ENCODE results near the gene HOXA2. TPM values are rescaled to one million over a fixed set of nuclear protein-coding genes. Genes with fewer than 3 reads are reported as not detected.

HOXA2 gene
- total and polyA plus RNA-seq, 2 of the 8 experiments (the other 6 are each of a cell fraction or from before 2014, with no cell fraction given), result not detected

DNA sequence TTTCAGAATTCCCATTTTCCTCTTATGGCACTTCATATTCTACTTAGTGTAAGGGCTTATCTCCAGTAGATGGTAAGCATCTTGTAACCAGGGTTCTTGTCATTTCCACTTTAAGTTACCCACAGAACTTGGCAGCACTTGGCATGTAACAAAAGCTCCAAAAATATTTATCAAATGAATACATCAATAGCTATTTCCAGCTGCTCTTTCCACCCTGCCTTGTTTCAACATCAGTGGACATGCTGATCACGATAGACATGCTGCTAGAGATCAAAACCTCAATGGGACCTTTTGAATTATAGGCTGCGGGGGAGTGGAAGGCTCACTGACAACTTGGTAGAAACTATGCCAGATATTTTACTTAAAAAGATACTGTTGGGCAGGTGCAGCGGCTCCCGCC lies 39.5 kb downstream of the HOXA2 start:
- Histone ChIP-seq H2BK120ac (replicated peaks; ENCODE audit: low read depth, low read length) (no peak overlapping the region), H3K18ac (ENCODE audit: extremely low read depth, low read length) (no peak overlapping the region), H3K9ac (replicated peaks in 1 of 4; ENCODE audit: extremely low read depth in 1 of 4, low read depth in 3 of 4, low read length in 3 of 4) (no peak overlapping the region), H3K4me3 (ENCODE audit: extremely low read depth in 1 of 4, insufficient read depth in 2 of 4, low read depth in 3 of 4, low read length in 4 of 4) (no peak overlapping the region), H2AK5ac (ENCODE audit: low read depth, low read length) (no peak overlapping the region), H3K4ac (replicated peaks; ENCODE audit: insufficient read length, low read depth, low read length) (no peak overlapping the region), H3K27ac (ENCODE audit: low read depth, low read length) (no peak overlapping the region), H4K91ac (replicated peaks; ENCODE audit: insufficient read length, low read length) (no peak overlapping the region), H3K4me1 (replicated peaks in 1 of 4; ENCODE audit: control insufficient read depth in 3 of 4, insufficient read depth in 4 of 4, low read length in 3 of 4) (no peaks in the 10 kb centered on the region), H4K5ac (ENCODE audit: insufficient read length, low read depth, low read length) (no peak overlapping the region), H3K23ac (ENCODE audit: insufficient read length) (no peak overlapping the region), H4K20me1 (replicated peaks in 1 of 2; ENCODE audit: control insufficient read depth in 1 of 2, insufficient read depth in 2 of 2, low read length in 2 of 2) (no peaks in the 10 kb centered on the region), H3K4me2 (ENCODE audit: insufficient read depth in 1 of 2, low read depth in 2 of 2, low read length in 2 of 2) (no peak overlapping the region), H2AFZ (ENCODE audit: low read length) (no peak overlapping the region), H2BK15ac (ENCODE audit: low read length) (no peak overlapping the region), H2BK5ac (ENCODE audit: low read depth, low read length) (no peak overlapping the region), H4K8ac (ENCODE audit: extremely low read depth, insufficient read depth, low read length) (no peak overlapping the region), H3K79me1 (ENCODE audit: low read depth, low read length) (no peaks in the 10 kb centered on the region), H3K9me3 (ENCODE audit: insufficient read depth in 2 of 2, low read depth in 1 of 2, low read length in 1 of 2) (no peaks in the 10 kb centered on the region), H3K79me2 (ENCODE audit: control insufficient read depth in 1 of 2, insufficient read depth in 2 of 2, low read length in 2 of 2) (no peaks in the 10 kb centered on the region), H3K27me3 (replicated peaks in 1 of 4; ENCODE audit: control insufficient read depth in 3 of 4, extremely low read depth in 1 of 4, insufficient read depth in 3 of 4, low read length in 3 of 4) (no peaks in the 10 kb centered on the region), H3K36me3 (ENCODE audit: control insufficient read depth in 2 of 4, insufficient read depth in 4 of 4, low read length in 3 of 4) (no peaks in the 10 kb centered on the region), H2BK20ac (ENCODE audit: low read length) (no peak overlapping the region), H3K14ac (ENCODE audit: insufficient read length) (no peak overlapping the region), H3K56ac (replicated peaks; ENCODE audit: insufficient read length, low read depth, low read length) (no peak overlapping the region), H2BK12ac (ENCODE audit: low read depth, low read length) (no peak overlapping the region), H3K23me2 (ENCODE audit: low read depth, low read length) (no peaks in the 10 kb centered on the region)
- DNase-seq (ENCODE audit: low read depth in 1 of 2, low spot score in 2 of 2), result no peak
- TF ChIP-seq POLR2A (IDR thresholded peaks at IDR 0.05; ENCODE audit: control extremely low read depth in 1 of 2, low read depth in 2 of 2, low read length in 2 of 2) (no peak), YY1 (IDR thresholded peaks at IDR 0.05; ENCODE audit: low read depth, low read length) (no peak), SIRT6 (IDR thresholded peaks at IDR 0.05; ENCODE audit: low read length) (no peak), MAFK (IDR thresholded peaks at IDR 0.05; ENCODE audit: low read depth, low read length) (no peak), SRF (IDR thresholded peaks at IDR 0.05; ENCODE audit: low read depth, low read length) (no peak), GABPA (IDR thresholded peaks at IDR 0.05; ENCODE audit: borderline replicate concordance, insufficient read depth, low read length) (no peak), POU5F1 (IDR thresholded peaks at IDR 0.05; ENCODE audit: low read depth, low read length) (no peak), EGR1 (IDR thresholded peaks at IDR 0.05; ENCODE audit: borderline replicate concordance, low read depth, low read length) (no peak), SP1 (IDR thresholded peaks at IDR 0.05; ENCODE audit: low read depth, low read length) (no peak), RFX5 (IDR thresholded peaks at IDR 0.05; ENCODE audit: borderline replicate concordance, low read depth, low read length) (no peak)
- TF ChIP-seq, protein P1, sequence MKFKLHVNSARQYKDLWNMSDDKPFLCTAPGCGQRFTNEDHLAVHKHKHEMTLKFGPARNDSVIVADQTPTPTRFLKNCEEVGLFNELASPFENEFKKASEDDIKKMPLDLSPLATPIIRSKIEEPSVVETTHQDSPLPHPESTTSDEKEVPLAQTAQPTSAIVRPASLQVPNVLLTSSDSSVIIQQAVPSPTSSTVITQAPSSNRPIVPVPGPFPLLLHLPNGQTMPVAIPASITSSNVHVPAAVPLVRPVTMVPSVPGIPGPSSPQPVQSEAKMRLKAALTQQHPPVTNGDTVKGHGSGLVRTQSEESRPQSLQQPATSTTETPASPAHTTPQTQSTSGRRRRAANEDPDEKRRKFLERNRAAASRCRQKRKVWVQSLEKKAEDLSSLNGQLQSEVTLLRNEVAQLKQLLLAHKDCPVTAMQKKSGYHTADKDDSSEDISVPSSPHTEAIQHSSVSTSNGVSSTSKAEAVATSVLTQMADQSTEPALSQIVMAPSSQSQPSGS (IDR thresholded peaks at IDR 0.05; ENCODE audit: low read length), result no peak
- no peak for FAIRE-seq
- CTCF ChIA-PET (ENCODE audit: partially characterized antibody), result interaction anchor here (1.2 to 2.2 kb wide), 2 partner anchors 12 to 14 kb away, joined by 3 to 8 read pairs; no protein-coding TSS in a partner anchor
- WGBS, 2 experiments (ENCODE audit: extremely low coverage in 1 of 2, insufficient coverage in 1 of 2, insufficient read length in 1 of 2, insufficient replicate concordance in 2 of 2, low coverage in 1 of 2, low lambda C conversion rate in 2 of 2, missing lambda C conversion rate in 1 of 2), result 92% methylated on average over 4 of the region's 4 CpGs; no CpG with 5 or more reads in 1 of the 2 experiments
- POLR2A ChIA-PET (ENCODE audit: partially characterized antibody), result no interaction called here
